ENCODE data around the gene IFNGR1.
A peak's percentile ranks its signal among the peaks of the same experiment; 100 is the strongest.

The IFNGR1 gene

GRCh38 chr6:137230547-137230946 is 11.4 kb upstream of the IFNGR1 start:
- no peak overlapping the region for H3K4me3 ChIP-seq (ENCODE audit: low read depth, low read length)
- no peak for DNase-seq (ENCODE audit: low read depth)
- no peak for TF ChIP-seq CTCF (IDR thresholded peaks at IDR 0.05; ENCODE audit: control insufficient read depth, extremely low read depth, insufficient read depth)

GRCh38 chr6:137229075-137229759 is 10.0 kb upstream of the IFNGR1 start:
- no peak for TF ChIP-seq CTCF (IDR thresholded peaks at IDR 0.05; ENCODE audit: control insufficient read depth, extremely low read depth, insufficient read depth)
- DNase-seq (ENCODE audit: low read depth), result no peak
- H3K4me3 ChIP-seq (ENCODE audit: low read depth, low read length), result no peak overlapping the region

GRCh38 chr6:137227871-137228302 is 8.7 kb upstream of the IFNGR1 start:
- DNase-seq (ENCODE audit: low read depth), result no peak
- no peak overlapping the region for H3K4me3 ChIP-seq (ENCODE audit: low read depth, low read length)
- TF ChIP-seq CTCF (IDR thresholded peaks at IDR 0.05; ENCODE audit: control insufficient read depth, extremely low read depth, insufficient read depth), result no peak

GRCh38 chr6:137226697-137227096 is 7.5 kb upstream of the IFNGR1 start:
- TF ChIP-seq CTCF (IDR thresholded peaks at IDR 0.05; ENCODE audit: control insufficient read depth, extremely low read depth, insufficient read depth), result no peak
- no peak overlapping the region for H3K4me3 ChIP-seq (ENCODE audit: low read depth, low read length)
- DNase-seq (ENCODE audit: low read depth), result no peak

GRCh38 chr6:137224799-137225198 is 5.6 kb upstream of the IFNGR1 start:
- no peak for DNase-seq (ENCODE audit: low read depth)
- TF ChIP-seq CTCF (IDR thresholded peaks at IDR 0.05; ENCODE audit: control insufficient read depth, extremely low read depth, insufficient read depth), result no peak
- no peak overlapping the region for H3K4me3 ChIP-seq (ENCODE audit: low read depth, low read length)

GRCh38 chr6:137223370-137224131 is 4.4 kb upstream of the IFNGR1 start:
- DNase-seq (ENCODE audit: low read depth), result peak; percentile 80
- H3K4me3 ChIP-seq (ENCODE audit: low read depth, low read length), result no peak overlapping the region
- TF ChIP-seq CTCF (IDR thresholded peaks at IDR 0.05; ENCODE audit: control insufficient read depth, extremely low read depth, insufficient read depth), result no peak

Data from LNCaP clone FGC (cell line).